GM12878 (cell line): ENCODE data around the gene ABCA2. TPM values are rescaled to one million over a fixed set of nuclear protein-coding genes. Genes with fewer than 3 reads are reported as not detected.

ENCODE experiments used
- ATAC-seq: fragments of 200-7000 bp; cut with Tn5 transposase; 3 replicates; pipeline ENCODE4 v1.9.1; 2020; ENCODE audit warnings: mild to moderate bottlenecking, moderate library complexity
- BruUV-seq: library from RNA; stranded (reverse); fragments of 400-500 nt; replicated peaks from 2 replicates; lab custom pipeline; 2021; lab: Mats Ljungman, UMichigan
- CTCF ChIA-PET: fragments of 300-600 bp; sonication (Branson Sonifier 250); formaldehyde crosslinking; extraction: SDS; loops from one replicate; lab custom pipeline; 2021; ENCODE audit warnings: inconsistent platforms; lab: Yijun Ruan, JAX
- POLR2A ChIA-PET: fragments of 350-600 bp; formaldehyde crosslinking; extraction: SDS; loops from one replicate; lab custom pipeline; 2021; ENCODE audit warnings: inconsistent platforms; lab: Charles Lee
- RAD21 ChIA-PET: fragments of 300-600 bp; sonication (Branson Sonifier 250); formaldehyde crosslinking; loops from one replicate; lab custom pipeline; 2023; ENCODE audit warnings: antibody characterized with exemption; ENCODE audit not compliant: unreplicated experiment; lab: Charles Lee
- SMC1A ChIA-PET: fragments of 300-600 bp; sonication (Branson Sonifier 250); formaldehyde crosslinking; loops from one replicate; lab custom pipeline; 2023; ENCODE audit not compliant: unreplicated experiment, uncharacterized antibody; lab: Charles Lee
- DNase-seq: peaks from one replicate; pipeline ENCODE4 v3.0.0-alpha.2; 2011; ENCODE audit warnings: low read depth, low spot score
- FAIRE-seq: peaks from 3 replicates; lab custom pipeline; 2011; peaks lifted over from hg19 to GRCh38; lab: Jason Lieb, UNC
- H2AFZ ChIP-seq: 2 replicates; pipeline ENCODE4 v1.6.0; 2011; ENCODE audit warnings: low read depth, low read length, control low read depth; ENCODE audit not compliant: control insufficient read depth
- H3K27ac ChIP-seq: 2 replicates; pipeline ENCODE4 v1.5.1; 2011; ENCODE audit warnings: control low read depth; ENCODE audit not compliant: control insufficient read depth, insufficient read depth
- H3K27me3 ChIP-seq, 2 experiments: replicated peaks in 1 of 2; 2 replicates each; pipeline versions ENCODE4 v1.6.0 to v1.6.1; 2011; ENCODE audit warnings: low read length in 1 of 2; ENCODE audit not compliant: control insufficient read depth in 2 of 2, insufficient read depth in 2 of 2
- H3K36me3 ChIP-seq, 2 experiments: 2 replicates each; pipeline ENCODE4 v1.5.1; 2011; ENCODE audit warnings: low read length in 1 of 2; ENCODE audit not compliant: control insufficient read depth in 2 of 2, insufficient read depth in 2 of 2
- H3K4me1 ChIP-seq: 2 replicates; pipeline ENCODE4 v1.6.1; 2011; ENCODE audit warnings: mild to moderate bottlenecking, low read length, moderate library complexity, mixed read lengths; ENCODE audit not compliant: control insufficient read depth, insufficient read depth
- H3K4me2 ChIP-seq: 2 replicates; pipeline ENCODE4 v1.6.0; 2011; ENCODE audit warnings: control low read depth; ENCODE audit not compliant: control insufficient read depth, insufficient read depth
- H3K4me3 ChIP-seq: fragments of 200-600 bp; sonication (generic); 2 replicates; pipeline ENCODE4 v1.5.1; 2016
- H3K79me2 ChIP-seq: 2 replicates; pipeline ENCODE4 v1.6.0; 2011; ENCODE audit warnings: low read length; ENCODE audit not compliant: control insufficient read depth, insufficient read depth
- H3K9ac ChIP-seq: 2 replicates; pipeline ENCODE4 v1.8.0; 2011; ENCODE audit warnings: low read length, control low read depth, mixed read lengths; ENCODE audit not compliant: control insufficient read depth, insufficient read depth
- H3K9me3 ChIP-seq: replicated peaks from 3 replicates; pipeline ENCODE4 v1.5.1; 2011; ENCODE audit warnings: mild to moderate bottlenecking, low read length; ENCODE audit not compliant: control insufficient read depth, insufficient read depth
- H4K20me1 ChIP-seq: 2 replicates; pipeline ENCODE4 v1.6.0; 2011; ENCODE audit not compliant: control insufficient read depth, insufficient read depth
- ASH2L ChIP-seq: fragments of 300-600, 200-600 bp; sonication (generic); IDR thresholded peaks from 2 replicates; pipeline ENCODE4 v1.6.1; 2017; ENCODE audit warnings: low read depth, mild to moderate bottlenecking, borderline replicate concordance
- BMI1 ChIP-seq: fragments of 450-650 bp; IDR thresholded peaks from 2 replicates; pipeline ENCODE4 v1.6.1; 2016; ENCODE audit warnings: mild to moderate bottlenecking, moderate library complexity, borderline replicate concordance
- EP300 ChIP-seq, 2 experiments: fragments of 150-350 bp in 1 of 2; IDR thresholded peaks; 2 replicates each; pipeline ENCODE4 v1.6.1; 2011 to 2012; ENCODE audit warnings: low read depth in 2 of 2, low read length in 2 of 2, borderline replicate concordance in 1 of 2, improper control_type of control experiment in 1 of 2, inconsistent platforms in 1 of 2; ENCODE audit not compliant: control insufficient read depth in 1 of 2
- MTA3 ChIP-seq: IDR thresholded peaks from 2 replicates; pipeline ENCODE4 v1.6.1; 2012; ENCODE audit warnings: low read length, inconsistent platforms, borderline replicate concordance
- NFIC ChIP-seq: IDR thresholded peaks from 2 replicates; pipeline ENCODE4 v1.6.1; 2012; ENCODE audit warnings: low read depth, mild to moderate bottlenecking, inconsistent platforms, low read length, moderate library complexity
- NR2C2 ChIP-seq: IDR thresholded peaks from 2 replicates; pipeline ENCODE4 v1.6.1; 2011; ENCODE audit warnings: borderline replicate concordance, low read depth; ENCODE audit not compliant: control insufficient read depth, insufficient read length
- PAX5 ChIP-seq: IDR thresholded peaks from 2 replicates; pipeline ENCODE4 v1.6.1; 2011; ENCODE audit warnings: low read depth, low read length, borderline replicate concordance
- RB1 ChIP-seq: fragments of 450-650 bp; formaldehyde crosslinking; IDR thresholded peaks from 2 replicates; pipeline ENCODE4 v1.6.1; 2017; ENCODE audit warnings: mild to moderate bottlenecking, borderline replicate concordance
- TAF1 ChIP-seq: IDR thresholded peaks from 2 replicates; pipeline ENCODE4 v1.6.1; 2011; ENCODE audit warnings: mild to moderate bottlenecking, low read depth, low read length, borderline replicate concordance
- ZNF24 ChIP-seq: fragments of 450-650 bp; IDR thresholded peaks from 2 replicates; pipeline ENCODE4 v1.6.1; 2017; ENCODE audit warnings: antibody characterized with exemption, mild to moderate bottlenecking
- WGBS: methylation state at CpG from one replicate; pipeline ENCODE4 v1.1.6; 2016; ENCODE audit warnings: low lambda C conversion rate; ENCODE audit not compliant: insufficient replicate concordance, insufficient coverage; ENCODE audit errors: missing lambda C conversion rate; 5-methylcytosine and 5-hydroxymethylcytosine counted together
- in situ Hi-C: fragments of 300-500 bp; cut with MboI; formaldehyde crosslinking; loops from 9 replicates; pipeline ENCODE4 v1.14.3; 2018; ENCODE audit warnings: mixed read lengths
- intact Hi-C: fragments of 100-400 bp; cut with micrococcal nuclease; formaldehyde crosslinking; loops from one replicate; pipeline ENCODE4 v1.14.2; 2022; ENCODE audit not compliant: unreplicated experiment
- polyA plus RNA-seq, 11 experiments: library from polyadenylated mRNA; depleted of rRNA in 4 of 11; unstranded in 6 of 11; stranded (reverse) in 5 of 11; fragments of >200 nt; fragmentation: Nextera tagmentation in 4 of 11; fragmentation: Illumina TruSeq in 1 of 11; extraction: Ambion mirVana in 4 of 11; extraction: Trizol in 1 of 11; gene quantifications; 1 replicate in 1 of 11; 2 replicates in 10 of 11; pipeline versions ENCODE4 v1.2.1 to v1.2.3, GENCODE V29; 2011 to 2016; ENCODE audit warnings: inconsistent platforms in 2 of 11, missing spikeins in 2 of 11, low read depth in 1 of 11
- total RNA-seq, 4 experiments: library from RNA; depleted of rRNA in 3 of 4; stranded (reverse); fragments of >200 nt in 3 of 4; fragmentation: Illumina TruSeq in 1 of 4; extraction: Trizol in 1 of 4; gene quantifications; 2 replicates each; pipeline versions ENCODE4 v1.2.1 to v1.2.3, GENCODE V29; 2013 to 2021
- TF ChIP-seq, protein P1 (sequence below): IDR thresholded peaks from 2 replicates; pipeline ENCODE4 v1.6.1; 2012; ENCODE audit warnings: mild to moderate bottlenecking, low read depth, low read length
- TF ChIP-seq, protein P2 (sequence below): fragments of 150-350 bp; IDR thresholded peaks from 2 replicates; pipeline ENCODE4 v1.6.1; 2016; ENCODE audit warnings: low read depth, low read length
- TF ChIP-seq, protein P3 (sequence below): IDR thresholded peaks from 2 replicates; pipeline ENCODE4 v1.6.1; 2012; ENCODE audit warnings: low read length, inconsistent platforms
- TF ChIP-seq, protein P4 (sequence below): fragments of 450-650 bp; IDR thresholded peaks from 2 replicates; pipeline ENCODE4 v1.6.1; 2016; ENCODE audit warnings: mild to moderate bottlenecking

Gene ABCA2
- total and polyA plus RNA-seq, 10 of the 15 experiments (the other 5 are each of a cell fraction or from before 2014, with no cell fraction given) = 0.13 to 2.6 (median 0.71) TPM; not detected in 2

DNA sequence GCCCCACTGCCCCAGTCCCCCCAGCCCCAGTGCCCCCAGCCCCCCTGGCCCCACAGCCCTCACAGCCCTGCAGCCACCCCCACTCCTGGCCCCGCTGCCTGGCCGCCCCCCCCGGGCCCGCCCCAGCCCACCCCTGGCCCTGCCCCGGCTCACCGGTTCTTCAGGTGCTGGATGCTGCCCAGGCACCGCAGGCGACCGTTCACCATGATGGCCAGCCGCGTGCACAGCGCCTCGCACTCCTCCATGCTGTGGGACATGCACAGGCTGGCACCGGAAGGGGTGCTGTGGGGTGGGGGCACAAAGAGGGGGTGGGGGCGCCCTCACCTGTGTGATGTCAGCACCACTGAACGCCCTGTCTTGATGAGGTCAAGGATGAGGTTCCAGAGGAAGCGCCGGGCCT is 18.8 kb downstream of the ABCA2 start:
- in situ Hi-C loops = no loop called here
- SMC1A ChIA-PET = no interaction called here

More for the DNA sequence above, 18.8 kb downstream of the ABCA2 start:
- TF ChIP-seq, protein P1, sequence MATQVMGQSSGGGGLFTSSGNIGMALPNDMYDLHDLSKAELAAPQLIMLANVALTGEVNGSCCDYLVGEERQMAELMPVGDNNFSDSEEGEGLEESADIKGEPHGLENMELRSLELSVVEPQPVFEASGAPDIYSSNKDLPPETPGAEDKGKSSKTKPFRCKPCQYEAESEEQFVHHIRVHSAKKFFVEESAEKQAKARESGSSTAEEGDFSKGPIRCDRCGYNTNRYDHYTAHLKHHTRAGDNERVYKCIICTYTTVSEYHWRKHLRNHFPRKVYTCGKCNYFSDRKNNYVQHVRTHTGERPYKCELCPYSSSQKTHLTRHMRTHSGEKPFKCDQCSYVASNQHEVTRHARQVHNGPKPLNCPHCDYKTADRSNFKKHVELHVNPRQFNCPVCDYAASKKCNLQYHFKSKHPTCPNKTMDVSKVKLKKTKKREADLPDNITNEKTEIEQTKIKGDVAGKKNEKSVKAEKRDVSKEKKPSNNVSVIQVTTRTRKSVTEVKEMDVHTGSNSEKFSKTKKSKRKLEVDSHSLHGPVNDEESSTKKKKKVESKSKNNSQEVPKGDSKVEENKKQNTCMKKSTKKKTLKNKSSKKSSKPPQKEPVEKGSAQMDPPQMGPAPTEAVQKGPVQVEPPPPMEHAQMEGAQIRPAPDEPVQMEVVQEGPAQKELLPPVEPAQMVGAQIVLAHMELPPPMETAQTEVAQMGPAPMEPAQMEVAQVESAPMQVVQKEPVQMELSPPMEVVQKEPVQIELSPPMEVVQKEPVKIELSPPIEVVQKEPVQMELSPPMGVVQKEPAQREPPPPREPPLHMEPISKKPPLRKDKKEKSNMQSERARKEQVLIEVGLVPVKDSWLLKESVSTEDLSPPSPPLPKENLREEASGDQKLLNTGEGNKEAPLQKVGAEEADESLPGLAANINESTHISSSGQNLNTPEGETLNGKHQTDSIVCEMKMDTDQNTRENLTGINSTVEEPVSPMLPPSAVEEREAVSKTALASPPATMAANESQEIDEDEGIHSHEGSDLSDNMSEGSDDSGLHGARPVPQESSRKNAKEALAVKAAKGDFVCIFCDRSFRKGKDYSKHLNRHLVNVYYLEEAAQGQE = no peak
- TF ChIP-seq TAF1 = no peak
- no peak for TF ChIP-seq NFIC
- TF ChIP-seq, protein P2, sequence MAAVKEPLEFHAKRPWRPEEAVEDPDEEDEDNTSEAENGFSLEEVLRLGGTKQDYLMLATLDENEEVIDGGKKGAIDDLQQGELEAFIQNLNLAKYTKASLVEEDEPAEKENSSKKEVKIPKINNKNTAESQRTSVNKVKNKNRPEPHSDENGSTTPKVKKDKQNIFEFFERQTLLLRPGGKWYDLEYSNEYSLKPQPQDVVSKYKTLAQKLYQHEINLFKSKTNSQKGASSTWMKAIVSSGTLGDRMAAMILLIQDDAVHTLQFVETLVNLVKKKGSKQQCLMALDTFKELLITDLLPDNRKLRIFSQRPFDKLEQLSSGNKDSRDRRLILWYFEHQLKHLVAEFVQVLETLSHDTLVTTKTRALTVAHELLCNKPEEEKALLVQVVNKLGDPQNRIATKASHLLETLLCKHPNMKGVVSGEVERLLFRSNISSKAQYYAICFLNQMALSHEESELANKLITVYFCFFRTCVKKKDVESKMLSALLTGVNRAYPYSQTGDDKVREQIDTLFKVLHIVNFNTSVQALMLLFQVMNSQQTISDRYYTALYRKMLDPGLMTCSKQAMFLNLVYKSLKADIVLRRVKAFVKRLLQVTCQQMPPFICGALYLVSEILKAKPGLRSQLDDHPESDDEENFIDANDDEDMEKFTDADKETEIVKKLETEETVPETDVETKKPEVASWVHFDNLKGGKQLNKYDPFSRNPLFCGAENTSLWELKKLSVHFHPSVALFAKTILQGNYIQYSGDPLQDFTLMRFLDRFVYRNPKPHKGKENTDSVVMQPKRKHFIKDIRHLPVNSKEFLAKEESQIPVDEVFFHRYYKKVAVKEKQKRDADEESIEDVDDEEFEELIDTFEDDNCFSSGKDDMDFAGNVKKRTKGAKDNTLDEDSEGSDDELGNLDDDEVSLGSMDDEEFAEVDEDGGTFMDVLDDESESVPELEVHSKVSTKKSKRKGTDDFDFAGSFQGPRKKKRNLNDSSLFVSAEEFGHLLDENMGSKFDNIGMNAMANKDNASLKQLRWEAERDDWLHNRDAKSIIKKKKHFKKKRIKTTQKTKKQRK = no peak
- TF ChIP-seq, protein P3, sequence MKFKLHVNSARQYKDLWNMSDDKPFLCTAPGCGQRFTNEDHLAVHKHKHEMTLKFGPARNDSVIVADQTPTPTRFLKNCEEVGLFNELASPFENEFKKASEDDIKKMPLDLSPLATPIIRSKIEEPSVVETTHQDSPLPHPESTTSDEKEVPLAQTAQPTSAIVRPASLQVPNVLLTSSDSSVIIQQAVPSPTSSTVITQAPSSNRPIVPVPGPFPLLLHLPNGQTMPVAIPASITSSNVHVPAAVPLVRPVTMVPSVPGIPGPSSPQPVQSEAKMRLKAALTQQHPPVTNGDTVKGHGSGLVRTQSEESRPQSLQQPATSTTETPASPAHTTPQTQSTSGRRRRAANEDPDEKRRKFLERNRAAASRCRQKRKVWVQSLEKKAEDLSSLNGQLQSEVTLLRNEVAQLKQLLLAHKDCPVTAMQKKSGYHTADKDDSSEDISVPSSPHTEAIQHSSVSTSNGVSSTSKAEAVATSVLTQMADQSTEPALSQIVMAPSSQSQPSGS = no peak
- no peak for TF ChIP-seq NR2C2
- TF ChIP-seq BMI1 = no peak
- TF ChIP-seq ASH2L = no peak
- TF ChIP-seq MTA3 = no peak
- no peak for TF ChIP-seq RB1
- TF ChIP-seq ZNF24 = no peak
- TF ChIP-seq, protein P4, sequence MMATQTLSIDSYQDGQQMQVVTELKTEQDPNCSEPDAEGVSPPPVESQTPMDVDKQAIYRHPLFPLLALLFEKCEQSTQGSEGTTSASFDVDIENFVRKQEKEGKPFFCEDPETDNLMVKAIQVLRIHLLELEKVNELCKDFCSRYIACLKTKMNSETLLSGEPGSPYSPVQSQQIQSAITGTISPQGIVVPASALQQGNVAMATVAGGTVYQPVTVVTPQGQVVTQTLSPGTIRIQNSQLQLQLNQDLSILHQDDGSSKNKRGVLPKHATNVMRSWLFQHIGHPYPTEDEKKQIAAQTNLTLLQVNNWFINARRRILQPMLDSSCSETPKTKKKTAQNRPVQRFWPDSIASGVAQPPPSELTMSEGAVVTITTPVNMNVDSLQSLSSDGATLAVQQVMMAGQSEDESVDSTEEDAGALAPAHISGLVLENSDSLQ = no peak
- no peak for TF ChIP-seq PAX5
- no peak for TF ChIP-seq EP300 (IDR thresholded peaks at IDR 0.05; ENCODE audit: borderline replicate concordance in 1 of 2, control insufficient read depth in 1 of 2, low read depth in 2 of 2, low read length in 2 of 2)
- no peak overlapping the region for H3K4me2 ChIP-seq
- no peaks in the 10 kb centered on the region for H3K4me1 ChIP-seq
- H3K79me2 ChIP-seq = no peaks in the 10 kb centered on the region
- no peak overlapping the region for H2AFZ ChIP-seq
- no peak for DNase-seq
- RAD21 ChIA-PET = no interaction called here
- H3K27ac ChIP-seq = no peak overlapping the region
- no TSS peak for BruUV-seq
- intact Hi-C loops = no loop called here
- POLR2A ChIA-PET = no interaction called here
- H3K4me3 ChIP-seq = no peak overlapping the region
- 79% methylated on average over 12 of the region's 18 CpGs for WGBS
- FAIRE-seq = no peak
- no peaks in the 10 kb centered on the region for H3K36me3 ChIP-seq
- H4K20me1 ChIP-seq = no peaks in the 10 kb centered on the region
- H3K9me3 ChIP-seq = peaks cover 2% of the 10 kb centered on the region; the same call in 2 of the 3 replicates
- no peak overlapping the region for H3K9ac ChIP-seq
- CTCF ChIA-PET = interaction anchor here (1.0 kb wide), 1 partner anchor 167 kb away, joined by 3 read pairs; the partner anchor contains the start of gene AJM1
- ATAC-seq = no peak
- no peaks in the 10 kb centered on the region for H3K27me3 ChIP-seq
